ENCODE data around the gene CADM1.

The CADM1 gene

GRCh38 chr11:115279813-115280761 is 224.1 kb downstream of the CADM1 start:
- DNase-seq (ENCODE audit: low read depth), result no peak

GRCh38 chr11:115276799-115277198 is 227.4 kb downstream of the CADM1 start:
- DNase-seq (ENCODE audit: low read depth), result no peak

- no peak for DNase-seq (ENCODE audit: low read depth)
Measured at GRCh38 chr11:115276191-115276590, 228.0 kb downstream of the CADM1 start.

- no peak for DNase-seq (ENCODE audit: low read depth)
Measured at GRCh38 chr11:115275045-115275444, 229.2 kb downstream of the CADM1 start.

- DNase-seq (ENCODE audit: low read depth), result no peak
Measured at GRCh38 chr11:115272925-115273324, 231.3 kb downstream of the CADM1 start.

- DNase-seq (ENCODE audit: low read depth), result no peak
Measured at GRCh38 chr11:115271643-115272042, 232.6 kb downstream of the CADM1 start.

GRCh38 chr11:115269191-115269950 is 234.8 kb downstream of the CADM1 start:
- DNase-seq (ENCODE audit: low read depth), result no peak

- DNase-seq (ENCODE audit: low read depth), result no peak
Measured at GRCh38 chr11:115267871-115268270, 236.3 kb downstream of the CADM1 start.

GRCh38 chr11:115267238-115267781 is 236.9 kb downstream of the CADM1 start:
- no peak for DNase-seq (ENCODE audit: low read depth)

GRCh38 chr11:115266066-115266639 is 238.1 kb downstream of the CADM1 start:
- DNase-seq (ENCODE audit: low read depth), result no peak

GRCh38 chr11:115263799-115264656 is 240.2 kb downstream of the CADM1 start:
- no peak for DNase-seq (ENCODE audit: low read depth)

- DNase-seq (ENCODE audit: low read depth), result no peak
Measured at GRCh38 chr11:115258216-115258615, 246.0 kb downstream of the CADM1 start.

- DNase-seq (ENCODE audit: low read depth), result no peak
Measured at GRCh38 chr11:115257678-115258077, 246.5 kb downstream of the CADM1 start.

- no peak for DNase-seq (ENCODE audit: low read depth)
Measured at GRCh38 chr11:115257270-115257669, 246.9 kb downstream of the CADM1 start.

- no peak for DNase-seq (ENCODE audit: low read depth)
Measured at GRCh38 chr11:115256397-115257197, 247.6 kb downstream of the CADM1 start.

- DNase-seq (ENCODE audit: low read depth), result no peak
Measured at GRCh38 chr11:115255006-115255762, 249.0 kb downstream of the CADM1 start.

- DNase-seq (ENCODE audit: low read depth), result no peak
Measured at GRCh38 chr11:115251126-115251525, 253.1 kb downstream of the CADM1 start.

GRCh38 chr11:115249061-115249578 is 255.1 kb downstream of the CADM1 start:
- no peak for DNase-seq (ENCODE audit: low read depth)

- no peak for DNase-seq (ENCODE audit: low read depth)
Measured at GRCh38 chr11:115247953-115248352, 256.3 kb downstream of the CADM1 start.

GRCh38 chr11:115247361-115247760 is 256.9 kb downstream of the CADM1 start:
- no peak for DNase-seq (ENCODE audit: low read depth)

Measured in stimulated activated CD8-positive, alpha-beta memory T cell treated with anti-CD3 and anti-CD28 coated beads, Interleukin-15, amount 100 ng/mL, for 24 hours (primary cell).